Kasumi-1 (cell line): Measurements from ENCODE around the gene HIC1.
A peak's percentile ranks its signal among the peaks of the same experiment; 100 is the strongest.

ENCODE experiments used
- DNase-seq, 2 experiments: peaks; one replicate each; lab custom pipeline; 2025; lab: John Stamatoyannopoulos, UW

Gene HIC1

GRCh38 chr17:2025220-2025621 lies 29.7 kb upstream of the HIC1 start, which contains the start of gene RTN4RL1:
Gene RTN4RL1, minus strand, starts transcription at chr17:2025334. Its CDS starts 469 bp downstream, at chr17:2024865.
- DNase-seq, result peak; percentile 10 to 22

GRCh38 chr17:2025622-2026309 lies 29.1 kb upstream of the HIC1 start:
- DNase-seq, result peak; percentile 42 to 53

GRCh38 chr17:2027528-2028233 lies 27.2 kb upstream of the HIC1 start:
- DNase-seq, result no peak

- DNase-seq, result no peak
Measured at GRCh38 chr17:2028234-2028614, 26.7 kb upstream of the HIC1 start.

DNA sequence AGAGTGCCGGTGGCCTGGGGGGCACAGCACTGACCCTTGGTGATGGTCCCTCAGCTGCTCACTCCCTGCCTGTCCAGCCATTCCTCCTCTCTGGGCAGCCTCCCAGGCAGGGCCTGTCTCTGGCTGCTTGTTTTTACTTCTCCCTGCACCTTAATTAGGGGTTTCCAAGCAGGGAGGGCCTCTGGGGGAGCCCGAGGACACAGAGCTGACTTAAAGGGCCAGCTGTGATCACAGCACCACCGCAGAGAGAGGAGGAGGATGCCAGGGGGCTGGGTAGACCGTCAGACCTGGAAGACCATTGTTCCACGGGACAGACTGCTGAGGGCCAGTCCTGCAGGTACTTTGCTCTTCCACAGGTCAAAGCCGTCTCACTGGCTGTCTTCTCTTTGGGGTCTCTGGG lies 26.2 kb upstream of the HIC1 start:
- no peak for DNase-seq

GRCh38 chr17:2029911-2030778 lies 24.8 kb upstream of the HIC1 start, which contains the start of gene DPH1:
Gene DPH1, plus strand, starts transcription at chr17:2030153. Its CDS starts 17 bp downstream, at chr17:2030170.
- DNase-seq, result peak; percentile 54 to 75

GRCh38 chr17:2030779-2031163 lies 24.1 kb upstream of the HIC1 start:
- DNase-seq, result no peak

DNA sequence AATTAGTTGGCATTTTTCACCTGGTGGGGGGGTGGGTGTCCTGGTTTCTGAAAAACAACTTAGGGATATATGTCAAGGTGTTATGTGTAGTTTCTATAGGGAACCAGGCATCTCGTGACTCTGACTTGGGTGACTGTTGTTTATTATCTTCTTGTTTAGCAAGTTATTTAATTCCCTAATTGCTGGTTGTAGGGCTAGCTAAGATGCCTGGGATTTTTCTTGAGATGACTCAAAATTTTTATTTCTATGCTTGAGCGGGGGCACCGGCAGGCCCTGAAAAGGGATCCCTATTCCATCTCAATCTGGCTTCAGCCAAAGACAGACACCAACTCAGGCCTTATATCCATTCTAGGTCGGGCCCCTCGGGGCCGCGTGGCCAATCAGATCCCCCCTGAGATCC lies 21.8 kb upstream of the HIC1 start:
- no peak for DNase-seq

DNA sequence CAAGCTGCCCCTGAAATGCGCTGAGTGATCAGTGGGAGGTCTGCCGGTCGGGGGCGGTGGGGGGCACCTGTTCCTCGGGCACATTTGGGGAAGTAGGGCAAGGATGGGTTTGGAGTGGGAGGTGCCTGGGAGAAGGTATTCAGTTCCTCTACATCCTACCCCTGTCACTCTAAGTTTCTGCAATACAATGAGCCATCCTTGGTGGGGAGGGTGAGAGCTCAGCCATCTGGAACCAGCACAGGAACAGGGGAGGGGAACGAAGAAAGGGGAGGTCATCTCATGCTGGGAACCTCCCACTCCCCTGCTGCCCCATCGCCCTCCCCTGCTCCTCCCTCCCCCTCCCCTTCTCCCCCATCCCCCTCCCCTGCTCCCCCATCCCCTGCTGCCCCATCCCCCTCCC lies 20.7 kb upstream of the HIC1 start:
- DNase-seq, result no peak

- DNase-seq, result no peak
Measured at GRCh38 chr17:2034806-2035540, 19.9 kb upstream of the HIC1 start.

DNA sequence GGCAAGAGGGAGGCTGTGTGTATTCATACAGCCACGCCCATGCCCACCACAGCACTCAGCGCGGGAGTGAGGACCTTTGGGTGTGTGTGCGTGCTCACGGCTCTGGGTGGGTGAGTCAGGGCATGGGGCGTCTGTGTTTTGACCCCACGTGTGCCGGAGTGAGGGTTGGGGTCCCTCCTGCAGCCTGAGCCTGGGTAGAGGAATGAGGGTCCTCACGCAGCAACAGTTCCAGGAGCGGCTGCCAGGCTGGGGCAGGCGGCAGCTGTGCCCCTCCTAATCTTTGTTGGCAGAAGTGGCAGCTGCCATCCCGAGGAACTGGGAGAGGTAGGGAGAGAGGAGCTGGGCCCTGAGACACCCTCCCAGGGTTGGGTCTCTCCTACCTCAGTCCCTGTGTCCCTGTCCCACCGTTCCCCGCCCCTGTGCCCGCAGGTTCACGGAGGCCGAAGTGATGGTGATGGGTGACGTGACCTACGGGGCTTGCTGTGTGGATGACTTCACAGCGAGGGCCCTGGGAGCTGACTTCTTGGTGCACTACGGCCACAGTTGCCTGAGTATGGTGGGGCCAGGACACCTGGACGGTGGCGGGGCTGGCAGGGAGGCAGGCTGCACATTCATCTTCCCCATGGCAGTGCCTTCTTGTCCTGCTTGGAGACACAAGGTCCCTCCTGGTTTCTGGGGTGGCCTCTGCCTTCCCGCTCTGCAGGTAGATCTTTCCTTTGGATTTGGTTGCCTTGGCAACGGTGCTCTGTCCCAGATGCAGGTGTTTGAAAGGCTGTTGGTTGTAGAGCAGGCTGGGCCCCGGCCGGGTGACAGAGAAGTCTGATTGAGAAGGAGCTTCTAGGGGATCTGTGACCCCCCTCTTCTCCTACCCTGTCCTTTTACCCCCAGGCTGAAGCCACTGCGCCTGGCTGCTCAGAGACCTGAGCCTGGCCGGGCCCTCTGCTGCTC lies 19.1 kb upstream of the HIC1 start:
- no peak for DNase-seq

DNA sequence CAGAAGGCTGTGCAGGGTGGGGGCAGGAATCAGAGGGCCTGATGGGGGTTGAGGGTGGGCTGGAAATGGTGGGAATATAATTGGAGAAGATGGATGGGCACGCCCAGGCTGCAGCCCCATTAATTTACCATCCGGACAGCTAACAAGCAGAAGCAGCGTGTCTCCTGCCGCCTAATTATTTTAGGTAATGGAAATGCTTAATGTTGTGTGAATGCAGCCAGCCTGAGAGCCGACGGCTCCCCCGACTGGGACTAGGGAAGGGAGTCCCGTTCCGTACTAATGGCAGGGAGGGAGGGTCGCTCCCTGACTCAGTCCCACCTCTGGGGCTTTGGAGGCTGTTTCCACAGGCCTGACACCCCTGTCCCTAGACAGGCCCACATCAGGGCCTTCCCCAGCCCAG lies 17.7 kb upstream of the HIC1 start:
- DNase-seq, result no peak

GRCh38 chr17:2040219-2040827 lies 14.6 kb upstream of the HIC1 start:
- DNase-seq, result no peak

DNA sequence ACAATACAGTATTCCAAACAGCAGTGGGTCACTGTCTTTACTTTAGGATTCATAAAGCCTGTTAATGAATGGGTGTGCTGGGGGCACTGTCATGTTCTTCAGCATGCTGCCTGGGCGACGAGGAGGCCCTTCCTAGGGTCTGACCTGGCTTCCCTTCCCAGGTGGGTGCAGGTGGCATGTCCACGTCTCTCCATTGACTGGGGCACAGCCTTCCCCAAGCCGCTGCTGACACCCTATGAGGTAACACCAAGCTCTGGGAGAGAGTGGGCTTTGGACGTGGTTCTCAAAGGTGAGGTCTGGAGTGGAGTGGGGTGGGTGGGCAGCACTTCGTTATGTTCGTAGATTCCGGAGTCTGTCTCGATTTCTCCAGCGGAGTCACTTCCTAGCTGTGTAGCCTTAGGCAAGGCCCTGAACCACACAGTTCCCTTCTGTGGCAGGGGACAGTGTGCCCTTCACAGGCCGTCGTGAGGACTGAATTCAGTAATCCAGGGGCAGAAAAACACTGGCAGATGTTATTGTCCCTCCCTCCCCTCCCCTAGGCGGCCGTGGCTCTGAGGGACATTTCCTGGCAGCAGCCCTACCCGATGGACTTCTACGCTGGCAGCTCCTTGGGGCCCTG lies 13.9 kb upstream of the HIC1 start:
- DNase-seq, result no peak

DNA sequence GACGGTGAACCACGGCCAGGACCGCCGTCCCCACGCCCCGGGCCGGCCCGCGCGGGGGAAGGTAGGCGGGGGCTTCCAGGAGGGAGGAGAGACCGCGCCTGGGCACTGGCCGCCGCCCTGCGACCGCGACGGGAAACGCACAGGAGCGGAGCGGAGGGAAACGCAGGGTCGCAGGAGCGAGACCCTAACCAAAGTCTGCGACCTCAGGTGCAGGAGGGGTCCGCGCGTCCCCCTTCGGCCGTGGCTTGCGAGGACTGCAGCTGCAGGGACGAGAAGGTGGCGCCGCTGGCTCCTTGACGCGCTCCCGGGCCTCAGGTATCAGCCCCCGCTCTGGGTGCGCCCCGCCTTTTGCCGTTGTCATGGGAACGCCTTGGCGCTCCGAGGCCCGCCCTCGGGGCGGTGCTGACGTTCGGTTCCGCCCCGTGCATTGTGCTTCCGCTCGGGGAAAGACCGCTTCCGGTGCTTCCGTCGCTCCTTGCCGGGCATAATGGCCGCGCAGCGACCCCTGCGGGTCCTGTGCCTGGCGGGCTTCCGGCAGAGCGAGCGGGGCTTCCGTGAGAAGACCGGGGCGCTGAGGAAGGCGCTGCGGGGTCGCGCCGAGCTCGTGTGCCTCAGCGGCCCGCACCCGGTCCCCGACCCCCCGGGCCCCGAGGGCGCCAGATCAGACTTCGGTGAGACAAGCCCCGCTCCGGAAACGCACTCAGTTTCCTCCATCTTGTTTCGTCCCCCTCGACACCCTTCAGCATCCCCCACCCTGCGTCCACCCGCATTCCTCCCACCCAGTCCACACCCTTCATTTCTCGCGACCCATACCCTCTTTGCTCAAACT lies 13.1 kb upstream of the HIC1 start, which contains the start of gene OVCA2:
Gene OVCA2 (plus strand): TSS at position 462 of the 829 bp plus-strand sequence. CDS start 26 bp downstream, at position 488.
- peak; percentile 58 to 66 for DNase-seq

- DNase-seq, result peak in 1 of 2 experiments; percentile 2
Measured at GRCh38 chr17:2042390-2042847, 12.5 kb upstream of the HIC1 start.

- no peak for DNase-seq
Measured at GRCh38 chr17:2042933-2043332, 12.0 kb upstream of the HIC1 start.

- no peak for DNase-seq
Measured at GRCh38 chr17:2043785-2044184, 11.1 kb upstream of the HIC1 start.
